GM21526 (cell line): Measurements from ENCODE around the gene CHST14.
"Not testable (repeated sequence)": the region's sequence is repeated elsewhere in the genome, so short reads cannot be mapped to it uniquely, and the experiment has no call there.

ENCODE experiments used
- ATAC-seq: cut with Tn5 transposase; IDR thresholded peaks from one replicate; pipeline ENCODE4 v1.9.1; 2021; ENCODE audit warnings: moderate library complexity; ENCODE audit not compliant: unreplicated experiment, low FRiP score

CHST14 gene

DNA sequence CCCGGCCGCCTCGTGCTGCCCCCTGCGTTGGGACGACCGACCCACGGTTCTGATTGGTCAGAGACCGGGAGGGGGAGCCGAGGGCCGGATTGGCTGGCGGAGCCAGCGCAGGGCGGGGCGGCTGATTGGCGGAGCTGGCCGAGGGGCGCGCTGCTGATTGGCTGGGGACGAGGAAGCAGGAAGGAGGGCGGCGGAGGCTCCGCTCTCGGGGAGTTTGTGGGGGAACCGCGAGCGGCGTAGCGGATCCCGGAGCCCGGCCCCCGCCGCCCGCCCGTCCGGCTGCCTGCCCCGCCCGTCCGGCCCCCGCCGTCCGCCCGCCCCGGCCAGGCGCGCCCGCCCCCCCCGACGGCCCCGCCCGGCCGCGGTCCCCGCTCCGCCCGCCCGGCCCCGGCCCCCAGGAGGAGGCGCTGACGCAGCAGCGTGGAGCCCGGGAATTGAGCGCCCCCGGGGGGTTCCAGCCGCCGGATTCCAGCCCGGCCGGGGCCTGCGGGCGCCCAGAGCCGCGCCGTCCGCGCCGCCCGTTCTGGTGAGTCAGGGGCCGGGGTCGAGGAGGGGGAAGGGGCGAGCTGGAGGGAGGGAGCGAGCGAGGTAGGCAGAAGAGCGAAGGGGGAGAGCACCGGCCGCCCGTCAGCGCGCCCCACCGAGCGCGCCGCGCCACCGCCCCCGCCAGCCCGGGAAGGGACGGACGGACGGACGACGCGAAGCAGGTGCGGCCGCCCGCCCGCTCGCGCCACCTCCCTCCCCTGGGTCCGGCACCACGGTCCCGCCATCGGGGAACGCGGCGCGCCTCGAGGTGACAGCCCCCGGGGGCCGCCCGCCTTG lies 29.8 kb upstream of the CHST14 start, which contains the start of gene BAHD1:
Gene BAHD1 (plus strand): TSS at position 211 of the 822 bp plus-strand sequence. CDS start 17,512 bp downstream, outside the sequence.
- peak; percentile 82 for ATAC-seq

DNA sequence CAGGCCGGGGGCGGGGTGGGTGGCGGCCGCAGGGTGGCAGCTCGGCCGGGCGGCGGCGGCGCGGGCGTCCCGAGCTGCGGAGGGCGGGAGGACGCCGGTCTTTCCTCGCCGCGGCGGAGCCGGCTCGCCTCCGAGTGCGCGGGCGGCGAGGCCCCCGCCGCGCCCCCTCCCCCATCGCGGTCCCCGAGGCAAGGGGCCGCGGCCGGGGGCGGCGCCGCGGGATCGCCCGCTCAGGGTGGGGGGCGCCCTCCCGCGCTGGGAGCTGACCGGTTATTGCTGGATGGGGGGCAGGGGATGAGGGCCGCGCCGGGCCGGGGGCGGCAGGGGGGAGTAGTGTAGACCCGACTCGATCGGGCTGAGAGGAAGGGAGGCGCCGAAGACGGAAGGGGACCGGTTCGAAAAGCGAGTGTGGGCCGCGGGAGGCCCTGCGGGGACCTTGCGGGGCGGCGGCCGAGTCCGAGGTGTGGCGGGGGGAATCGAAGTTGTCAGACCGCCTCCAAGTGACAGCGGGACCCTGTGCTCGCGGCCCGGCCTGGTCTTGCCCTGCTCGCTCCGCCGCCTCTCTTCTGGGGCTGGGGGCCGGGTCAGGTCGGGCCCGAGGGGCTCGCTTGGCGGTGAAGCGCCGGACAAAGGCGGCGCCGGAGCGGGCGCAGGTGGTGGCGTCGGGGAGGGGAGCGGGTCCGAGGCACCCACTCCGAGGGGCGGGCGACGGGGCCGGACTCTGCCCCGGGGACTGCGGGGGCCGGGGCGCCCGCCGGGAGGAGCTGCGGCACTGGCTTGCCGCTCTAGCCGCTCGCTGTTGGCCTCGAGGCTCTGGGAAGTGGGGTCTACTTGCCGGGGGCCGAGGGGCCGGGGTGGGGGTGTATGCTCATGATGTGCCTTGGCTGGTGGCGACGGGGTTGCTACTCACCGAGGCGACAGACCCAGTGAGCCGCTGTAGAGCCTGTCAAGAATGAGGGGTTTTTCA lies 28.9 kb upstream of the CHST14 start:
- peak; percentile 4 for ATAC-seq

DNA sequence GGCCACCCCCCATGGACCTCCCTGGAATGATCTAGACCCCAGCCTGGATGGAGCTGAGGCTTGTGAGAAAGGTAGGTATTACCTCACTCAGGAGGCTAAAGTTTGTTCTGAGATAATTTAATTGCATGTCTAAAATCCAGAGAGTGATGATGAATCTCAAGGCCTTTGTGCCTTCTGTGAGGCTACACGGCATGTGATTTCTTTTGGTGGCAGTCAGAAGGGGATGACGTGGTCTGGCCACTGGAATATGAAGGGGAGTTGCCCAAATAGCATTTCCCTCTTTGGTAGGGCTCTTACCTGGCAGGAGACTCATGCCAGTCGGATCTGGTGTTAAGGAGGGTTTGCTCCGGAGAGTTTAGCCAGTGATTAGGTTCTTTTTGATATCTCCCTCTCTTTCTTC lies 27.5 kb upstream of the CHST14 start:
- ATAC-seq, result no peak

DNA sequence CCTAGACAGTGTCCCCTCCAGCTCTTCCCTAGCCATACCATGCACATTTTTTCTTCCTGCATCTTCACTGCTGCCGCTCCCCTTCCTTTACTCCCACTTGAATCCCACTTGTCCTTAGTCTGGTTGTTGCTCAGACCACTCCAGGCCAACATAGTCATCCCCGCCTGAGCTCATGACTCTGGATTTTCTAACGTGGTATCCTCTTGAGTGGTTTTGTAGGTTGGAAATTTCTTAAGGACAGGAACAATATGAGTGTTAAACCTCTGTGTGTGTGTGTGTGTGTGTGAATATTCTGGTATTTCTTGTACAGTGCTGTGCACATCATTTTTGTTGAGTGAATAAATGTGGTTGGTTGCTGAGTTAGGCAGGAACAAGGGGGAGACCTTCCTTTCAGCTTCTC lies 26.9 kb upstream of the CHST14 start:
- no peak for ATAC-seq

DNA sequence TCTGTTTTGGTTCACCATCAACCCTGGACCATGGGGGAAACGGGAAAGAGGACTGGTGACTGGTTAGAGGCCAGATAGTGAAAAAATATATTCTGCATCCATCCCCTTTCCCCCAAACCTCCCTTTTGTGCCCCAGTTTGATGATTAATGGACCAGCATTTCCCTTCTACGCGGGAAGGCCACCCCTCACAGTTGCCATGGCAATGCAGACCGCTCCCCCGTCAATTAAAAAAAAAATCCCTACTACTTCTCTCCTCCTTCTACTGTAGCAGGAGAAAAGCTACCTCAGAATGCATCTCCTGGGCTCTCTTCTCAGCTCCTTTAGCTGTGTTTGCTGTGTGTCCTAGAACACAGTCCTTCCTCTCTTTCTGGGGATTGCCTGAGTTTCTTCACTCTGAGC lies 26.0 kb upstream of the CHST14 start:
- no peak for ATAC-seq

DNA sequence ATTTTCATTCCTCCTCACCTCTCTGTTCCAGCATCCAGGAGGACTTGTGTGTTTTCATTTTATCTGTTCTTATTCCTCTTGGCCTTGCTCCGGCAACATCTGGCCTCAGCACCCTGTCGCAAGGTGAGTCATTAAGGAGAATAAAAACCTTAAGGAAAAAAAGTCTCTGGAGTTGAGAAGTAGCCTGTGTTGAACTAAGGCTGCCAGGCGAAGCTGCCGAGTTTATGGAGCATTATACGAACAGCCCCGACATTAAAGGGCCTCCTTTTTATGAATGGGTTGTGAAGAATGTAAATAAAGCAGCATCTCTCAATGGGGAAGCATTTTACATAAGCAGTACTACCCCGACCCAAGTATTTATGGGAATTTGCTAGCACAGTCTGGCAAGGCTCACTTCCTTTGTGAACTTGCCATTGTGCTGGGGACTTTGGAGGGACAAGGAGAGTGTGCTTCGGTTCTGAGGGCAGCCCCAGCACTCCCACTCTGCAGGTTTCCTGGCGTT lies 25.3 kb upstream of the CHST14 start:
- ATAC-seq, result no peak

DNA sequence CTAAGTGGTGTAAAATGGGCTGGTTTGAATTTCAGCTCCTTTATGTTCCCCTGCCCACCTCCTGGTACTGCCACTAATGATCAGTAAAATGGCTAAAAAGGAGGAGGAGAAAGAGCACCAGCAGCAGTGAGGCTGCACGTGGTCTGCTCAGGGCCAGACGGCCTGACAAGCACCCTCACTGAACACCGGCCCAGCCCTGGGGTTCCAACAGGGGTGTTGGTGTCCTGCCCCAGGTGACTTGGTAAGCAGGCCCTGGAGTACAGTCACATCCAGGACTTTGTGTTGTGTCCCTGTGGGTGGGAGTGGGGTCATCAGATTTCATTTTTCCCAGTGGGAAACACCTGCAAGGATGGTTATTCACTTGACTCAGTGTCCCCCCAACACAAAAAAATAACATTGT lies 24.6 kb upstream of the CHST14 start:
- ATAC-seq, result no peak

DNA sequence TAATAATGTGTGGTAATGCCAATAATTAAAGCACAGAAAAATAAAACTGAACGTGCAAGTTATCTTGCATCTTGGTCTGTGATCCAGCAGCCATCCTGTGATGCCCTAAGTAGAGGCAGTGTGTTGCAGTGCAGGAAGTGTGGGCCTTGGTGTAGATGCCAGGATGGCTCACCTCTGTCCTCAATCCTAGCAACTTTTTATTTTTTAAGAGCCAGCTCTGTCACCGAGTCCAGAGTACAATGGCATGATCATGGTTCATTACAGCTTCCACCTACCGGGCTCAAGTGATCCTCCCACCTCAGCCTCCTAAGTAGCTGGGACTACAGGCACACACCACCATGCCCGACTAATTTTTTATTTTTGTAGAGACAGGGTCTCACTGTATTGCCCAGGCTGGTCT lies 22.4 kb upstream of the CHST14 start:
- no peak for ATAC-seq

DNA sequence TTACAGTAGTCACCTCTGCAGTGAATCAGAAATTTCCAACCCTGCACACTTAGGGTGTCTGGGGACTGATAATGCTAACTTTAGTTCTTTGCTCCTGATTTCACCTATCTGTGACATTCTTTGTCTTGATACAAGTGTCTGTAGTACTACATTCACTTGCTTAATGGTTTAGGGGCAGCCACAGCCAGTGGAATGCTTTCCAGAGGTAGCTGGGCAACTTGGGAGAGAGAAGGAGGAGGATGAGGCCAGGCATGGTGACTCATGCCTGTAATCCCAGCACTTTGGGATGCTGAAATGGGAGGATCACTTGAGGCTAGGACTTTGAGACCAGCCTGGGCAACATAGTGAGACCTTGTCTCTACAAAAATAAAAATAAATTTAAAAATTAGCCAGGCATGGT lies 21.5 kb upstream of the CHST14 start:
- ATAC-seq, result no peak

DNA sequence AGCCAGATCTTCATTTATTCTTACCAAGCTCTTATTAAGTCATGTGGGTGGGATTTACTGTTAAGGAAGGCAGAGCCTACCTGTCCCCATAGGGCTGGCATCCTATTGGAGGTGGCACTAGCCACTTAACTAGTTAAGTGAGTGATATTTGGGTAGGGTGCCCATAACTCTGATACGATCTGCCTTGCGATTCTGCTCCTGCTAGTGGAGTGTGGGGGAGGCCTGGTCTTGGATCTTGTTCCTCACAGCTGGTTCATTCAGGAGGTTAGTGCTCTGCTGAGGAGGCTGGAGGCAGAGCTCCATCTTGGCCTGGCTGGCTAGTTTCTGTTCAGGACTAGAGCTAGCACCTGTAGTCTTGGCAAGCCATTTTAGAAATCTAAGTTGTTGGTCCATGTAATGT lies 20.7 kb upstream of the CHST14 start:
- no peak for ATAC-seq

DNA sequence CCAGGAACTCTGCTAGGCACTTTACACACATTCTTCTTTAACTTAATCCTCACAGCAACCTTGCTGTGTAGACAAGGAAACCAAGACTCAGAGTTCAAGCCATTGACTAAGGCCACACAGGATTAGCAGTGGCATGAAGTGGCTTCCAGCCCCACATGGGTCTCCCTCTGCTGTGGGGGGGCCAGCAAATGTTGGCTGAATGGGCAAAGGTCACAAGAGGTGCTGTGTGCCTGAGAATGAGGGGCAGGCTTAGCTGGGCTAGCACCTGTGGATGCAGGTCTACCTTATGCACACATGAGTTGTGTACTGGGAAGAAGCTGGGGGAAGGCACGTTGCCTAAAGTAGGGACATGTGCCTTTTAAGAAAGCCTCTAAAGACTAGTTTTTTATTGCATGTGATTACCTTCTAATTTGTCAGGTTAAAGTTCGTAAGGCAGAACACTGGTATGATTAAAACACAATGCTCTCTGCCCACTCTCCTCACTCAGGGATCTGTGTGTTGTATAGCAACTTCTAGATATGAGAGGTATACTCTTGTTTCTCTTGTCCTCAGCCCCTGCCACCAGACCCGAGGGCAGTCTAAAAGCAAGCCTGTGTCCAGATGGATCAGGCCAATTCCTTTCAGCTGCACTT lies 19.1 kb upstream of the CHST14 start:
- no peak for ATAC-seq

DNA sequence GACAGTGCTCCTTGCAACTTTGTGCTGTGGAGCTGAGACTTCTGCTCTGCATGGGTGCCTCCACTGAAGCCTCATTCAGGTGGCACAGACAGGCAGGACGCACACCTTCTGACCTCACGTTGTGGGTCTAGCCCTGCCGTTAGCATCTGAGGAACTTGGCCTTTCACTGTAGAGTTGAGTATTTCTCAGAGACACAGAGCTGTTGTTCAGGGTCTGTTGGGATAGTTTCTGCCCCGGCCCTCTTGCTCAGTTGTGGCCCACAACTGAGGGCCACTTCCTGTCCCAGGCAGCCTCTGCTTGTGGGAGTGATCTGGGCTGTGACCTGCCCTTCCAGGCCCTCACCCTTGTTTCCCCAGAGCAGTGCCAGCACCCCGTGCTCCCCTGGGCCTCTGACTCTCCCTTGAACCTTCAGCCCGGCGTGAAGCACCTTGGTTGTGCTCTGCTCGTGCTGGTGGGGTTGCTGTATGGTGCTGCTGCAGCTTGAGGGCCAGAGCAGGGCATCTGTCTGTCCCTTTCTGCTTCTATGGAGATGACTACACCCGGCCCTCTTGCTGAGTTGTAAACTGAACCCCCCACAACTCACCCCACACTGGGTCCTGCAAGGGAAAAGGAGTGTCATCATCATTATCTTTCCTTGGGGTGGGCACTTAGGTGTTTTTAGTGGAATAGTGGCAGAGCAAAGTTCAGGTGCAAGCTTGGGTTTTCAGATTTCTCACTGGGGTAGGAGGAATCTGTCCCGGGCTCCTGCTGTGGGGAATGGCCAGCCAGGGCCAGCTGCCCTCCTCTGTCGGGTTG lies 18.3 kb upstream of the CHST14 start:
- ATAC-seq, result no peak

DNA sequence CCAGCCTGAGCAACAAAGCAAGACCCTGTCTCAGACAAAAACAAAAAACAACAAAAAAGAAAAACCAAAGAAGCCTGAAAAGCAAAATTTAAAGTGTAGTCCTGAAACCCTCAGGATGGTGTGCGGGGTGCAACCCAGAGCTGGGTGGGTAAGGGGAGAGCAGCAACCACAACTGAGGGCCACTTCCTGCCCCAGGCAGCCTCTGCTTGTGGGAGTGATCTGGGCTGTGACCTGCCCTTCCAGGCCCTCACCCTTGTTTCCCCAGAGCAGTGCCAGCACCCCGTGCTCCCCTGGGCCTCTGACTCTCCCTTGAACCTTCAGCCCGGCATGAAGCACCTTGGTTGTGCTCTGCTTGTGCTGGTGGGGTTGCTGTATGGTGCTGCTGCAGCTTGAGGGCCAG lies 16.8 kb upstream of the CHST14 start:
- ATAC-seq, result not testable (repeated sequence)

DNA sequence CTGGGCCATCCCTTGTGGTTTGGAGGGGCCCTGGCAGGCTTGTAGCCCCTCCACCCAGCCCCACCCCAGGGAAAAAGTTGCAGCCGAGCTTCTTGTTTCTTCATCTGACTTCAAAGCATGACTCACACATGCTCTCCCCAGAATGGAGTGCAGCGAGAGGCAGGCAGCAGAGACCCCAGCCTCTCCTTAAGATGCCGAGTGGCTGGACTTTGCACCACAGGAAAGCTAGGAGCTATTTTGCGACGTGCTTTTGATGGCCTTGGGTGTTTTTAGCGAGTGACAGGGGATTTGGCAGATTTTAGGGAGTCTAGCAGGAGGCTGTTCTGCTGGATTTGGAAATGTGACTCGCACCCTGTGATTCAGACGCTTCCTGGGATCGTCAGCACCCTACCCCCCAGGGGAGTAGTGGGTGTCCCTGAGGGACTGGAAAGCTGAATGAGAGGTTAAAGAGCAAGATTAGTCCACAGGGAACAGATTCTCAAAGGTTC lies 15.8 kb upstream of the CHST14 start:
- no peak for ATAC-seq

DNA sequence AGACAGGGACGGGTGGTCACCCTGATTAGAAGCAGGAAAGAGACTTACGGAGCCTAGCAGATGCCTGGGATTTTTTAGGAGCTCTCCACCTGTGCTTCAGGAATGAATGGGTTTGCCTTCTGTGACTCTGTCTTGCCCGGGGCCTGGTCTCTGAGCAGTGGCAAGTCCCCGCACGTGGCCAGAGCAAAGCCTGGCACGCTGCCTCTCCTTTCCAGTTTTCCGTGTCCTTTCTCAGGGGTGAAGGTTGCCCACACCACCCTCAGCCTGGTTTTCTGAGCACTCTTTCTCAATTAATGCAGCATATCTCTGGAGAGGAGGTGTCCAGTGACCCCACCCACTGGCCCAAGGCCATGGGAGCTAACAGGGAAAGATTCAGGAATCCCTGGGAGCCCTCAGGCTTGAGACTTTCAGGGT lies 14.5 kb upstream of the CHST14 start:
- no peak for ATAC-seq

DNA sequence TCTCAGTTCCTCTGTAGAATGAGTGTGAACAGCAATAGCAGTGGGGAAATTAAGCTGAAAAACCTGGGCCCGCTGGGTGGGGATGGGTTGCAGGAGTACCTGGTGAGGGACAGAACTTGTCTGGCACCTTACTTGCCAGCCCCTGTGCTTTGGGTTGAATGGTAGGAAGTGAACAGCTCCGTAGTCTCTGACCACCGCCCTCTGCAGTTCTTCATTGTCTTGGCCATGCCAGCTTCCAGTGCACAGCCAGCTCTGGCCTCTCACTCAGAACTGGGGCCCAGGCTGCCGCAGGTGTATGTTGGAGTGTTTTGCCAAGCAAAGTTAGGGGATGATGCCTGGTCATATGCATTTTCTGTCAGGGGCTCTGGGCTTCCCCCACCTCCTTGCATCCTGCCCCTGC lies 14.0 kb upstream of the CHST14 start:
- no peak for ATAC-seq

DNA sequence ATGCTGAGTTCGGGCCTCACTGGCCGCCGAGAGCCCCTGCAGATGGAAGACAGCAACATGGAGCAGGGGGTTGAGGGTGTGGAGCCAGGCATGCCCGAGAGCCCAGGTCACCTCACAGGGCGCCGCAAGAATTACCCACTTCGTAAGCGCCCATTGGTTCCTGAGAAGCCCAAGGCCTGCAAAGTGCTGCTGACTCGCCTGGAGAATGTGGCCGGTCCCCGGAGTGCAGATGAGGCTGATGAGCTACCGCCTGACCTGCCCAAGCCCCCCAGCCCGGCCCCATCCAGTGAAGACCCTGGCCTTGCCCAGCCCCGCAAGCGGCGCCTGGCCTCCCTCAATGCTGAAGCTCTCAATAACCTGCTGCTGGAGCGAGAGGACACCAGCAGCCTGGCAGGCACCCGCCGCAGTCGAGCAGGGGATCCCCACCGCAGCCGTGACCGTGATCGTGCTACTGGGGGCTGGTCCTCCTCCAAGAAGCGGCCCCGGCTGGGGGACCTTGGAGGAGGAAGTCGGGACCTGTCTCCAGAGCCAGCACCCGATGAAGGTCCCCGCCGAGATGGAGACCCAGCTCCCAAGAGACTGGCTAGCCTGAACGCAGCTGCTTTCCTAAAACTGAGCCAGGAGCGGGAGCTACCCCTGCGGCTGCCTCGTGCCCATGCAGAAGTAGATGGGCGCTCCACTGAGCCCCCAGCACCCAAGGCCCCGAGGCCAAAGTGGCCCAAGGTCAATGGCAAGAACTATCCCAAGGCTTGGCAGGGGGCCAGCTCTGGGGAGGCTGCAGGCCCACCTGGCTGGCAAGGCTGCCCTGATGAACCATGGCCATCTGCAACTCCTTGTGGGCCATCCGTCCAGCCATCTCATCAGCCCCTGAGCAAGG lies 12.1 kb upstream of the CHST14 start:
- no peak for ATAC-seq

DNA sequence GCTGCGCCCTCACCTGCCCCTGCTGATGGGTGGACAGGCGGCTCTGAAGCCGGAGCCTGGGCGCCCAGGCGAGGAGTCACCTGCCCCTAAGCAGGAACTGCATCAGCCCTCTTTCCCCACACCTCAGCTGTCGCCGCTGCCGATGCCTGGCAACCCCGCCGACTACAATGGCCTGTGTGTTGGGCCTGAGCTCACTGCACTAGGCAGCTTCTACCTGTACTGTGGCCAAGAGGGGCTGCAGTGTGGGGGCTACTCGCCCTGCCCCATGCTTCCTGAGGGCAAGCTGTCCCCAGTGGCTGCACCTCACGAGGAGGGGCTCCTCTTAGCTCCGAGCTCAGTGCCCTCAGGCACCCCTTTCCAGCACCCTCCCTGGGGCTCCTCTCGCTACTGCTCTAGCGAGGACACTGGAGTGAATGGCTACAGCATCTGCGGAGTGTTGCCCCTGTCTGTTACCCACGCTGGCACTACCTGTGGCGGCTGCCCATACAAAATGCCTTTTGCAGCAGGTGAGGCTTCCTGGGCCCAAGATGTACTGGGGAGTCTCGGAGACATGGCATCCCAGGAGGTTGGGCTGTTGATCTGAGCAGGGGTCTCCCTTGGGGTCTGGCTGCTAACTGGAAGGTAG lies 11.3 kb upstream of the CHST14 start:
- ATAC-seq, result no peak
